ENCODE data around the gene GRID2.

GRID2 gene

DNA sequence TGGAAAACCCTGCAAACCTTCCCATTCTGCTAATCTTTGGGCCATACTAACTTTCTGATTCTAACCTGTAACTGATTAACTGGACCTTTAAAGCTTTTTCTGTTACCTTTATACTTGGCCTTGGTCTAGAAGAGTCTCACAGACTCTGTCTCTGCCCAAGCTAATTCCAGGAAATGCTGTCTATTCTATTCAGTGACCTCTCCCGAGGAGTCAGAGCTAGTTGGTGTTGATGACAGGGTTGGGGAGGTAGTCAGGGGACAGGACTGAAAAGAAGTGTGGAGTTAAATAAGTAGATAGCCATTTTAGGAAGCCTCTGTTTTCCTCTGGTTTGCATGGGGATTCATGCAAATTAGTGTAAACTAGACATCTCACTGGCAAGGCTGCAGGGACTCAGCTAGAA lies 429.5 kb downstream of the GRID2 start:
- DNase-seq (ENCODE audit: low spot score) = peak; percentile 1

DNA sequence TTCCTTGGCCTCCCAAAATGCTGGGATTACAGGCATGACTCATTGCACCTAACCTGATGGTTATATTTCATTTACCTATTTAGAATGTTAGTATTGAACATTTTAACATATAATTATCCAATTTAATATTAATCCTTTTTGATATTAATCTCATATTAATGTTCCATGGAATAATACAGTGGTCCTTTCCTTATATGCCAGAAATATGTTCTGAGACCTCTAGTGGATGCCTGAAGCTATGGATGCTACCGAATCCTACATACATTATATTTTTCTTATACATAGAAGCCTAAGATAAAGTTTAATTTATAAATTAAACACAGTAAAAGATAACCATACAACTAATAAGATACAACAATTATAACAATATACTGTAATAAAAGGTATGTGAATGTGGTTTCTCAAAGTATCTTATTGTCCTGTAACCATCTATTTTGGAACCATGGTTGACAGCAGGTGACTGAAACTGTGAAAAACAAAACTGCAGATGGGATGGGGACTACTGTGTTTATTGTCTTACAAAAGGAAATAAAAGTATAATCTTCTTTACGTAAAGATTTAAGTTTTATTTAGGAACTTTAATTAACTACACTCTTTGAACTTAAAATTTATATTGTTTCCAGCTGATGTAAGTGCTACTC lies 431.4 kb downstream of the GRID2 start:
- no peak for DNase-seq (ENCODE audit: low spot score)

DNA sequence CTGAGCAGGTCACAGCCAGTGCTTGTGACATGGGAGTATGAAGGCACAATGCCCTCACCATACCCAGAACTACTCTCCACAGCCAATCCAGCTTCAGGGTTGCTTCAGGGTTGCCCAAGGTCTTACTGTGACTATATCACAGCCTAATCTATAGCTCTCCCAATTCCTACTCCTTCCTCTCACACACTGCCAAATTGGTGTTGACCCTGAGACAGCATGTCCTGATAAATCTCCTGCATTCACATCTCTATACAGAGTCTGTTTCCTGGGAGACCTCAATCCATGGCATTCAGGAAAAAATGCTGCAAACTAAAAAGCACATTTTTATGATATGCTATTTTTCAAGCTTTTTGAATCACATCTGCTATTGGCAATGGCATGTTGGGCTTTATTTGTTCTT lies 456.7 kb downstream of the GRID2 start:
- DNase-seq (ENCODE audit: low spot score) = no peak

DNA sequence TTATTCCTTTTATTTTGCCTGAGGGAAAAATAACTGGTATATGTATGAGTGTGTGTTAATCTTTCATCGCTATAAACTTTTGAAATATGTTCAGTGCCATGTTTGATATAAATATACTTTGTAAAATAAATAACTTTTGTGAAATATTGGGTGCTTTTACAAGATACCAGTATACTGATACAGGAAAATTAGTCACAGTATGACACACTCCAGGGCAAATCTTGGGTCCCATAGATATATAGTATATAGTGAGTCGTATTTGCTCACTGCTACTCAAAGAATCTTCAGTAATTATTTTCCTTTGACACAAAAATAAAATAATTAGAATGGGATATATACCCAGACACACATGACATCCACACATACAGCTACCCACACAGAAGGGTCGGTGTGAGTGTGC lies 472.3 kb downstream of the GRID2 start:
- no peak for DNase-seq (ENCODE audit: low spot score)

DNA sequence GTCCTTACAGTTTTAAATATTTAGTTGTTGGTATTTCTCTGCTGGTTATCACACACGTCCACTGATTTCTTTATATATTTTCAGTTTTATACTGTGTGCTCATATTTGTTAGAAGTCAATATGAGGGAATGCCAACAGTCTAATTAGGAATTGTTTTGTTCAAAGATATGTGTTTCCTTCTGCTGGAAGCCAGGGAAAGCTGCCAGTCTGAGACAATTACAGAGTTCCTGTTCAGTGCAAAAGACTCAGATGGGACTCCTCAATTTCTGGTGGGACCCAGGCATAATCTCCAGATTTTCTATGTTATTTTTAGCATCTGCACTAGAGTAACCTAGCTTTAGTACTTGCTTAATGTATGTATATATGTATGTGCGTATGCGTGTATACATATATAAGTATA lies 486.0 kb downstream of the GRID2 start:
- DNase-seq (ENCODE audit: low spot score) = no peak

DNA sequence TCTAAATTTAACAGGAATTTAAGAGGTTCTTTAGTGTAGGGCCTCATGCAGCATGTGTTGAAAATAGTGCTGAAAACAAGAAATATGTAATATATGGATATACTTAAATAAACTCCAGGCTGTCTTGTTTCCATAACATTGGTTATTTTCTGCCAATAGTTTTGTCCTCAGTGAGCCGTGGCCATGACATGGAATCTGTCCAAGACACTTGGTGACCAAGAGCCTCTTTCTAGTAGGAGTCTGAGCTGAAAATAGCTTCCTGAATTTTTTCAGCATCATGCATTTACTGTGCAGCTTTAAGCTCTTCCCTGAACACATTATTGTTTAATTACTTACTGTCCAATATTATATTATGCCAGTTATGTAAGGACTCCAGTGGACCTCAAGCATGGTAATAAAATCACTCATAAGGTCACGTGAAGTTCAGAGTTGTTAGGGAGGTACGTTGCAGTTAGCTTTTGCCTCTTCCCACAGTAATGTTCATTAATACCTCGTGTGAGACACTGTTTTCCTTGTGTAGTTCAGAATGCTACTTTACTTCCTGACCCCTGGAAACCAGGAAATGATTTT lies 488.2 kb downstream of the GRID2 start:
- DNase-seq (ENCODE audit: low spot score) = peak; percentile 66

DNA sequence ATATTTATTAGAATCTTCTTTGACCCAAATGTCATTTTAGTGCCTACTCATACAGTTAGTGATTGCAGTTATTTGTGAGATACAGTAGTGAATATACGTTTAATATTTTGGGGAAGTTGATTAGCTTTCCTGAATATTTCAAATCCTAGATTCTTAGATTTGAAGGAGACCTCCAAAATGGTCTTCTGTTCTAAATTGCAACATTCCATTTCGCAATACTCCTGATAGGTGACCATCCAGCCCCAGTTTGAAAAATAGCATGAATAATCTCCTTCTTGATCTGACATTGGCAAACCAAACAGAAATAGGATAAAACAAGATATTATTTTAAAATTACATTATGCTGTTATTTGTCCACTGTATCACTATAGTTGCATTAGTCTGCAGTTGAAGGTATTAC lies 505.6 kb downstream of the GRID2 start:
- DNase-seq (ENCODE audit: low spot score) = no peak

DNA sequence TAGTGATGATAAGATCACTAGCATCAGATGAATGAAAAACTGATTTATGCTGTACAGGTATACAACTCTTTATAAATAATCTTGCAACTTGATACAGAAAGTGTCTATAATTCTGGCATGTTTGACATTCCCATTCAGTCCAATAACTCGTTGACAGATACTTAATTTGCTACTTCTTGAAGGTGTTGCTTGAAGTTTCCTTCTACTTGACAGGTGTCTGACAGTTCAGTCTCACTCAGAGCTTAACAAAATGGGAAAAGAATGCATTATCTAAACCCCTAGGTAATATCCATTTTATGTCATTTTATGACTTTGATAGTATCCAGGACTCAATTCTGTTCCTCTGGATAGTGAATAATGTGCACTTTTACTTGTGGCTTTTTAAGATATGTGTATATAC lies 508.9 kb downstream of the GRID2 start:
- DNase-seq (ENCODE audit: low spot score) = no peak

DNA sequence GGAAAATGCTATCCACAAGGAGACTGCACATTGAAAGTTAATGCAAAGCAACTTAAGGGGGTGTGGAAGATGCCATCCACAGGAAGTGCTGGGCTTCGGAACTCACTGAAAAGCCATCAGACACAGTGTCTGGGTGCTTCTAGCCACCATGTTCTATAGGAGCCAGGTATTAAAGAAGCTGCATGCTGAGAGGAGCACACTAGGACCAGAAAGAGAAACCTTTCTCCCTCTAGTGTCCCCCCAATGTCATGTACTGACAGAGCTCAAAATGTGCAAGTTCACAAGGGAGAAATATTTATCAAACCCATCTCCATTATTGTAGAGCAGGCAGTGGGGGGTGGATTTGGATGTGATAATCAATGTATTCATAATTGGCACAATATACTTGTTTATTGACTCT lies 510.9 kb downstream of the GRID2 start:
- no peak for DNase-seq (ENCODE audit: low spot score)

DNA sequence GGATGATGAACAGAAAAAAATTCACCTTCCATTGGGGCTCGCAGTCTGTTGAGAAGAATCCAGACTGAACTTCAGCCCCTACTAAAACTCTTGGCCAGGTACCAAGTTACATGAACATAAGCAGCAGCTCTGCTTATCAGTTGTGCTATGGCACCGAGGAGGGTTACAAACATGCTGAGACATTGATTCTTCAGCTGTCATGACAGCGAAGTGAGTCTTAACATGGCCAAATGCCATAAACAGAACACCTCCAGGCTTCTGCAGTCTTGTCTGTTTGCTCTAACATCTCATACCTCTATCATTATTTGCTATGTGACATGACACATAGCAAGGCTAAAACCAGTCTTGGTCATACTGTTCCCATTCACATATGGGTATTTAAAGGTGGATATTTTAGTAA lies 521.5 kb downstream of the GRID2 start:
- DNase-seq (ENCODE audit: low spot score) = peak; percentile 1

DNA sequence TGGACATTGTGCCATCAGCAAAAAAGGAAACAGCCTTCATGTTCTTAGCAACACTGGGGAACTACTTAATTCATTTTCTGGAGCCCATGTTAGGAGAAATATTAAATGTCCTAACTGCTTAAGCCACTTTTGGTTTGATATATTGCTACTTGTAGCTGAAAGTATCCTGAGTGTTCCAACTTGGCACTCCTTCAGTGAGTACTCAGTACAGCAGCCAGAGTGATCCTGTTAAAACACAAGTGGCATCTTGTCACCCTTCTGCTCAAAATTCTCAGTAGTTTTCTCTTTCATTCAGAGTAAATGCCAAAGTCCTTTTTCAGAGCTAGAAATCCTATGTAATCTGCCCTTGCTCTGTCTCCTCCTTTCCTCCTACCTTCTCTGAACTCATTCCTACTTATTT lies 522.0 kb downstream of the GRID2 start:
- no peak for DNase-seq (ENCODE audit: low spot score)

DNA sequence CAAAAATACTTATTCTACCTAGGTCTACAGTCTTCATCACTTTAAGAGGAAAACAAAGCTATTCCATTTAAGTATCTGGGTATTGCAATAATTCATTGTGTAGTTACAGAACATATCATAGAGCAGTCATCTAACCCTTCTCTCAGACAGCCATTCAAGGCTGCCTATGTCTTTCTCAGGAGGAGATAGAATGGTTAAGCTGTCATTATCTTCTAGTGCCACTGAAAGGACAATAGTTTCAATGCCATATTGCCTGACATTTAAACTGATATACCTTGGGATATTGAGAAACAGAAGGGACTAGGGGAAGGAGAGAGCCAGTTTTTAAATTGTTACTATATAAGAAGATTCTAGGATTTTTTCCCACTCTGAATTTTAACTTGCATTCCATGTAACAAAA lies 527.0 kb downstream of the GRID2 start:
- DNase-seq (ENCODE audit: low spot score) = no peak

DNA sequence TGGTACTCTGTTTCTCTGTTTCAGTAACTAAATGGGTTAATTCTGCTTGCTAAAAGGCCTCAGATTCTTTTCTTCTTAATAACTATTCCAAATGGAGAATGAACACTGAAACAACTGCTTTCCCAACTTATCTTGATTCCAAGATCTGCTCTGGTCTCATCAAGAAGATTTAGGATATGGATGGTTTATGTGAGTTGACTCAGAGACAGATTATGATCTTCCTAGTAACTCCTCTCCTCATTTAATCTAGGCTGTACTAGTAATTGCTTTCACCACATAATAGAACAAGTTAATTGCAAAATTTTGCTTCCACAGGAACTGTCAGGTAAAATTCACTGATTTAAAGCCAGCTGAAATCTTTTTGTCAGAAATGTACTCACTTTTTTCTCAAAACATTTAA lies 537.1 kb downstream of the GRID2 start:
- no peak for DNase-seq (ENCODE audit: low spot score)

DNA sequence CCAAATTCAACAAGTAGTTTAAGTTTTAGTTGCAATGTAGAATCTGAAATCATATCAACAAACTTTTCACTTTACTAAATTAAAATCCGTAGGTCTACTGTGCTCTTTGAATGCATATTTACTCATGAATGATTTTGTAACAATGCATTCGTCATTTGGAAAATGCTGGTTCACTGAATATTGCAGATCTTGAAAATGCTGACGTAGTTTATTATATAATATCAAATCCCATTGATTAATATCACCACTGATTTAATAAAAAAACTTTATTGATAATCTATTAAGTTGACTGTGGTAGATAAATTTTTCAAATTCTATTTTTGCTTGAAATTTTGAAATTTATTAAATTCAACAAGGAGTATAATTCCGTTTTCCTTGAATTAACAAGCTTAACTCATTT lies 540.0 kb downstream of the GRID2 start:
- no peak for DNase-seq (ENCODE audit: low spot score)

DNA sequence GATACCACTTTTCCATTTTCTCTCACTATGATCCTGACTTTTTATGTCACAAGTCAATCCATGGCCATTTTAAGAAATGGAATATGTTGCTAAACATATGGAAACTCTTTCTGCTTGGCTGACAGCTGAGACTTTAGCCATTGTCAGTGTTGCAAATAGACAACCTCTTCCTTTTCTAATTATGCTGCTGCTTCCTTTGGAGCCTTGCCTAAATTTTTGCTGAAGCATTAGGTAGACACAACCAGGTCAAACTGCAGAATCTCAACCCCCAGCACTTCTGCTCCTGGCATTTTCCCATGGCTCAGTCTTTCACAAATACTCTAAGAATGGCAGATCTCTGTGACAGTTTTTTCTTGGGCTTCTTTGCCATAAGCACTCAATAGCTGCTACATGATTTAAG lies 543.3 kb downstream of the GRID2 start:
- DNase-seq (ENCODE audit: low spot score) = no peak

DNA sequence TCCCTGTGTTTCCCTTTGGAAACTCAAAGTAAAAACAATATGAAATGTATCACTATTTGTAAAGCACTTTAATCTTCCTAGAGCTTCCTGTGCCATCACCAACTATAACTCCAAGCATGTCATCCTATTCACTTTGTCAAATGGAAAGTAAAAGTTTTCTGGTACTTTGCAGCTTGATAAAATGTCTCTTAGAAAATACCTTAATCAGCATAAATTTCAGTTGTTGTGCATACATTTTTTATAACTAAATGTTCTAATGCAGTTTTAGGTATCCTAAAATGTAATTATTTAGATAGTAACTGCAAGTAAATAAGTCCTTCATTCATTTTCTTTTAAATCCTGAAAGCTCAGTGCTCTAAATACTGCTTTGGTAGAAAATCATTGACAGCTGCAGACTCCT lies 558.7 kb downstream of the GRID2 start:
- DNase-seq (ENCODE audit: low spot score) = no peak

DNA sequence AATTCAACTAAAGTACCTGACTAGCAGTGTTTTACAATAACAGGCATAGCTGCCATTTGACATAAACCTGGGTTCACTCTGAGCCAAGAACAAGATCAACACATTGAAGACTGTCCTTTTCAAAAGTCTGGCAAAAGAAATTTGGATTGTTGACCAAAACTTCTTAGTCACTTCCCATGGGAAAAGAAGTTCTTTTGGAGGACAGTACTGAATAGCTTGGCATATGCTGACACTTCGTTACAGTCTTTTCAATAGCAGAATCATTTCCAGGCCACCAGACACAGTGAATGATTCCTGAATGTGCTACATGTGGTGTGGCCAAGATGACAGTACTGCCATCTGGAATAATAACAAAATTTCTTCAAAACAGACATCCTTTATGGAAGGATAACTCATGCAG lies 560.3 kb downstream of the GRID2 start:
- DNase-seq (ENCODE audit: low spot score) = no peak

DNA sequence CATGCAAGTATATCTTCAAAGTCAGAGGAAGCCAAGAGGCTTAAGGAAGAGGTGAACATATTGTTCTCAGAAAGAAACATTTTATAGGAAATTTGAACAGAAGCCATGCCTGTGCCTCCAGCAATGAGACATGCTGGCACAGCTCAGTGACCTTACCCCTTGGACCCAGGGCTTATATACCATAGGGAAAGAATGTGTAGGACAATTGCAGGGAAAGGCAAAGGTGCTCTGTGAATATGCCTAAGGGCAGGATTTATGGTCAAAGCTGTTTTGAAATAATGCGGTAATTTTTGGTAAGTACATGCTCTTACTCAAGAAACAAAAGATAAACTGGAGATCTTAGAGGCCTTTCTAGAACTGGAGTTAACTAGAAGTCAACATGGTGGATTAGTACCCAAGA lies 568.8 kb downstream of the GRID2 start:
- DNase-seq (ENCODE audit: low spot score) = no peak

DNA sequence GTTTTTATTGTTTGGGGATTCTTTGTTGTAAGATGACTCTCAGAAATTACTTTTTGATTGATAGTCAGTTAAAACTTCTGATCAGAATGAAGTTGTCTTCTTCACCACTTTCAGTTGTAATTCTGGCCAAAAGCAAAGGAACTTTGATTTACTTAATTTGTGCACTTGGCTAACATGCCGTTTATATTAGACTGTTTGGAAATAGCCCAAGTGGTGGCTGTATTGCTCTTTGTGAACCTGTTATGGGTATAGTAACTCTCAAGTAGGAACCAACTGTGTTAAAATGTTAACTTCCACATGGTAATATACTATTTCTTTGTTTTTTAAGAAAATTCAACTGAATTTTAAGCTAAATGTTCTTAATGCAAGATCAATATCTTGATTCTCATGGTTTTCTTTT lies 581.9 kb downstream of the GRID2 start:
- DNase-seq (ENCODE audit: low spot score) = no peak

DNA sequence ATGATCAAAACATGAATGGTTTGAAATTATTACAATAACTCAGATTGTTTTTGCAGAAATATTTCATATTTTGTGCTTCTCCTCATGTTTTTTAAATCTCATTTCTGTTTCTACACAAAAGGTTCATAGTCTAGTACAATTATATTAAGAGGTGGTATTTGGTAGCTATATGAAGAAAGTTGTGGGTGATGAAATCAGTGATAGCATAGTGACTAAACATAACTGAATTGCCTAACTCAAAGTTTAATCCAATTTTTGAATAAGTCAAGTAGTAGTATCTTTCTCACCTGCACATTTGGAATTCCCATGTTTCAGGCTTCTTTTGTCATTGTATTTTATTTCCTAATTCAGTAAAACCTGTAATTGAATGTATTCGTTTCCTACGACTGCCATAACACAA lies 648.7 kb downstream of the GRID2 start:
- DNase-seq (ENCODE audit: low spot score) = no peak

DNA sequence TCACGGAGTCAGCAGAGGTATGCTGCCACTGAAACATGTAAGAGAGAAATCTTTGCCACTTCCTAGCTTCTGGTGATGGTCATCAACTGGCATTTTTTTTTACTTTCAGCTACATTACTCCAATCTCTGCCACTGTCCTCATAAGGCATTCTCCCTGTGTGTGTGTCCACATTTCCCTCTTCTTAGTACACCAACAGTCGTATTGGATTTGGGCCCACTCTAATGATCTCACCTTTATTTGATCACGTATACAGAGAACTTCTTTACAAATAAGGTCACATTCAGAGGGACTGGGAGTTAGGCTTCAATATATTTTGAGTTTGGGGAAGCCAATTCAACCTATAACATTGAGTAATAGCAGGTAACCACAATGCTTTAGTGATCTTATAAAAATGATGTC lies 649.1 kb downstream of the GRID2 start:
- no peak for DNase-seq (ENCODE audit: low spot score)

DNA sequence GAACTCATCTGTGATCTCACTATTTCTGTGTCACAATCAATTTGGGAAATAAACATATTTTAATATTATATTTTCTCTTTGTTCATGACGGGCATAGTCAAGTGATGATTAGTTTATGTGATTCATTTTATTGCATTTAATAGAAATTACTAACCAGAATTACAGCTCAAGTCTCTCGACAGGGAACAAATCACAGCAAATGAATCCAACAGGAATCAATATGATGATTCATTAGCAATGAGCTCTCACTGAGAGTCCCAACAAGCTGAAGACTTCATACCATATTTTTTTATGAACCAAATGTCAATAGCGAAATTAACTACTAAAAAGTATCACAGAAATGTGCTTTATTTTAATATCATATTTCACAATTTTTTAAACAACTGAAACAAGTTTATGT lies 649.7 kb downstream of the GRID2 start:
- DNase-seq (ENCODE audit: low spot score) = no peak

DNA sequence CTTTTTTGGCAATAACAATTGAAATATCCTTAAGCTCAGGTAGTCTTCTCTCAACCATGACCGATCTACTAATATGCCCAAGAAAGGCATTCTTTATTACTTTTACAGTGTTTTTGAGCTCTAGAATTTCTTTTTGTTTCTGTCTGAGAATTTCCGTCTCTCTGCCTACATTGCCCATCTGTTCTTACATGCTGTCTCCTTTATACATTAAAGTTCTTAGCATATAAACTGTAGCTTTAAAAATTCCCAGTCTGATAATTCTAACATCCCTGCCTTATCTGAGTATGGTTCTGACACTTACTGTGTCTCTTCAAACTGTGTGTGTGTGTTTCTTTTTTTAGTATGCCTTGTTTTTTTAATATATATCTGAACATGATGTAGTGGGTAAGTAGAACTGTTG lies 658.1 kb downstream of the GRID2 start:
- no peak for DNase-seq (ENCODE audit: low spot score)

DNA sequence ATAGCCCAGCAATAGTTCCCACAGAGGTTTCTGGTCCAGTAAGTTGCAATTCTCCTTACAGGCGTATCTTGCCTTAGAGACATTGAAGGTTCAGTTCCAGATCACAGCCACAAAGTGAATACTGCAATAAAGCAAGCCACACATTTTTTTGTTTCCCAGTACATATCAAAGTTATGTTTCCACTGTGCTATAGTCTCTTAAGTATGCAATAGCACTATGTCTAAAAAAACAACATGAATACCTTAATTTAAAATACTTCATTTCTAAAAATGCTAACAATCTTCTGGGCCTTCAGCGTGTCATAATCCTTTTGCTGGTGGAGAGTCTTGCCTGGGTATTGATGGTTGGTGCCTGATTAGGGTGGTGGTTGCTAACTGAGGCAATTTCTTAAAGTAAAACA lies 659.1 kb downstream of the GRID2 start:
- no peak for DNase-seq (ENCODE audit: low spot score)

DNA sequence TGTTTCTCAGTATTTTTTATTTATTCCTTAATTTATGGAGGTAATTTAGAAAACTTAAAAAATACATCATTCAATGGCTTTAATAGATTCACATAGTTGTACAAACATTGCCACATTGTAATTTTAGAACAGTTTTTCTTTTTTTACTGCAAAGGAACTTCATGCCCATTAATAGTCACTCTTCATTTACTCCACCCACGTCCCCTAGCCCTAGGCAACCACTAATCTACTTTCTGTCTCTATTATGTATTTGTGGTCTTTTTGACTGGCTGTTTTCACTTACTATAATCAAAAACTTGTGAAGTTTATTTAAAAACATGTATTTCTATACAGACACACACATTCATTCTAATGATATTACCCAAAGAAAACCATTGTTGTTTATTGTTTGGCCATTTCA lies 664.8 kb downstream of the GRID2 start:
- DNase-seq (ENCODE audit: low spot score) = no peak

Measured in kidney tubule cell (primary cell).